C4-2B (cell line): Measurements from ENCODE around the gene LRTM2.

Experiments
- ZFX ChIP-seq: fragments of 450-650 bp; IDR thresholded peaks from 2 replicates; pipeline ENCODE4 v1.6.1; 2017
- TF ChIP-seq, protein P1 (sequence below): fragments of 450-650 bp; conservative IDR thresholded peaks from 2 replicates; pipeline ENCODE4 v1.5.1; 2017; ENCODE audit warnings: mild to moderate bottlenecking

DNA sequence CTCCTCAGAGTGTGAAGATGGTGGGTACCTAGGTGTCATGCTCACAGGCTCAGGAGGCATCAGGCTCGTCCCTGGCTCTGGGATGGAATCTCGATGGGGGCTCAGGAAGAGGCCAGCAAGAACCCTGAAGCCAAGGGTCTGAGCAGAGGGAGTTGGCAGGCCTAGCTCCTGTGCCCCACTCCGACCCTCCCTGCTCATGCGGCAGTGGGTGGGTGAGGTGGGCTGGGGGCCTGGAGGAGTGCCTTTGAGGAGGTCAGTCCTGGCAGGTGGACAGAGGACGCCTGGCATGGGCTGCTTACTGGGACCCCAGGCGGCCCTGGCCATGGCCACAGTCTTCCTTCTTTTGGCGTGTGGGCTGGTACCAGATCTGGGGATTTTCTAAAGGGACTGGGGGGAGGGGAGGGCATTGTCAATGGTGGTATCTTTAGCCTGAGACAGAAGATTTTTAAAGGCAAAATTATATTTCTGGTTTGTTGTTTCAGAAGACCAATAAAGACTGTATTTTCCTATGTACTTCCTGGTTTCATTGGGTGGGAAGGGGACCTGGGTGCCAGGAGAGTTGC lies 16.0 kb downstream of the LRTM2 start:
- TF ChIP-seq, protein P1, sequence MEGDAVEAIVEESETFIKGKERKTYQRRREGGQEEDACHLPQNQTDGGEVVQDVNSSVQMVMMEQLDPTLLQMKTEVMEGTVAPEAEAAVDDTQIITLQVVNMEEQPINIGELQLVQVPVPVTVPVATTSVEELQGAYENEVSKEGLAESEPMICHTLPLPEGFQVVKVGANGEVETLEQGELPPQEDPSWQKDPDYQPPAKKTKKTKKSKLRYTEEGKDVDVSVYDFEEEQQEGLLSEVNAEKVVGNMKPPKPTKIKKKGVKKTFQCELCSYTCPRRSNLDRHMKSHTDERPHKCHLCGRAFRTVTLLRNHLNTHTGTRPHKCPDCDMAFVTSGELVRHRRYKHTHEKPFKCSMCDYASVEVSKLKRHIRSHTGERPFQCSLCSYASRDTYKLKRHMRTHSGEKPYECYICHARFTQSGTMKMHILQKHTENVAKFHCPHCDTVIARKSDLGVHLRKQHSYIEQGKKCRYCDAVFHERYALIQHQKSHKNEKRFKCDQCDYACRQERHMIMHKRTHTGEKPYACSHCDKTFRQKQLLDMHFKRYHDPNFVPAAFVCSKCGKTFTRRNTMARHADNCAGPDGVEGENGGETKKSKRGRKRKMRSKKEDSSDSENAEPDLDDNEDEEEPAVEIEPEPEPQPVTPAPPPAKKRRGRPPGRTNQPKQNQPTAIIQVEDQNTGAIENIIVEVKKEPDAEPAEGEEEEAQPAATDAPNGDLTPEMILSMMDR, result no peak
- TF ChIP-seq ZFX, result no peak
